Stimulated activated memory B cell treated with anti-CD40 and anti-IgM and Interleukin-4, amounts not matched to agents 10 μg/mL and 1 μg/mL and 100 μg/mL, for 72 hours (primary cell): ENCODE measurements around the gene LINGO1.

Source experiments
- ATAC-seq: fragments of 150-1000 bp; cut with Tn5 transposase; 2 replicates; pipeline ENCODE4 v1.10.0; 2021
- H3K27ac Mint-ChIP-seq: one replicate; pipeline ENCODE4 v1.8.0; 2022; ENCODE audit warnings: mild to moderate bottlenecking, mixed read lengths
- H3K27me3 Mint-ChIP-seq: one replicate; pipeline ENCODE4 v1.8.0; 2022; ENCODE audit warnings: mixed read lengths
- H3K36me3 Mint-ChIP-seq: one replicate; pipeline ENCODE4 v1.8.0; 2022; ENCODE audit warnings: mixed read lengths
- H3K4me1 Mint-ChIP-seq: one replicate; pipeline ENCODE4 v1.8.0; 2022; ENCODE audit warnings: mixed read lengths
- H3K4me3 Mint-ChIP-seq: one replicate; pipeline ENCODE4 v1.8.0; 2022; ENCODE audit warnings: mild to moderate bottlenecking, moderate library complexity, mixed read lengths
- H3K9me3 Mint-ChIP-seq: one replicate; pipeline ENCODE4 v1.8.0; 2022; ENCODE audit warnings: mixed read lengths

The LINGO1 gene, protein sequence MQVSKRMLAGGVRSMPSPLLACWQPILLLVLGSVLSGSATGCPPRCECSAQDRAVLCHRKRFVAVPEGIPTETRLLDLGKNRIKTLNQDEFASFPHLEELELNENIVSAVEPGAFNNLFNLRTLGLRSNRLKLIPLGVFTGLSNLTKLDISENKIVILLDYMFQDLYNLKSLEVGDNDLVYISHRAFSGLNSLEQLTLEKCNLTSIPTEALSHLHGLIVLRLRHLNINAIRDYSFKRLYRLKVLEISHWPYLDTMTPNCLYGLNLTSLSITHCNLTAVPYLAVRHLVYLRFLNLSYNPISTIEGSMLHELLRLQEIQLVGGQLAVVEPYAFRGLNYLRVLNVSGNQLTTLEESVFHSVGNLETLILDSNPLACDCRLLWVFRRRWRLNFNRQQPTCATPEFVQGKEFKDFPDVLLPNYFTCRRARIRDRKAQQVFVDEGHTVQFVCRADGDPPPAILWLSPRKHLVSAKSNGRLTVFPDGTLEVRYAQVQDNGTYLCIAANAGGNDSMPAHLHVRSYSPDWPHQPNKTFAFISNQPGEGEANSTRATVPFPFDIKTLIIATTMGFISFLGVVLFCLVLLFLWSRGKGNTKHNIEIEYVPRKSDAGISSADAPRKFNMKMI

DNA sequence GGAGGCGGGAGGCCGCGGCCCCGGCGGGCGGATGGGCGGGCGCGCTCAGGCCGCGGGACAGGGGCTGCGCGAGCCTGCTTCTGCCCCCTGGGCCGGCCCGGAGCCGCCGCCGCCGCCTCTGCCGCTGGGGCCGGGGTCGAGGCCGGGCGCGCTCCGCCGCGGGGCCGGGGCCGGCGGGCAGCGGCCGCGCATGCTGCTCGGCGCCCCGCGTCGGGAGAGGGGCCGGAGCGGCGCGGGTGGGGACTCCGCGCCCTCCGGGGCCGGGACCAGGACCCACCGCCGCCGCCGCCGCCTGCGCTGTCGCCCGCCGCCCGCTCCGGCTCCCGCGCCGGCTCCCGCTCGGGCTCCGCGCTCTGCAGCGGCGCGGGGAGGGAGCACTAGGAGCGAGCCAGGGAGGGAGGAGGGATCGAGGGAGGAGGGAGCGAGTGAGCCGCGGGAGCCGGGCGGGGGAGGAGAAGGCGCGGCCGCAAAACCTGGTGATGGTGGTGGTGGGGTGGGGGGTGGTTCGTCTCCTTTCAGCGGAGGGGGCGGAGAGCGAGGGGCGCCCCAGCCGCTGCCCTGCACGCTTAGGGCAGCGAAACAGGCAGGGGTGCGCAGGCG, at the start of gene LINGO1:
TSS of gene LINGO1 (minus strand) at position 379 of the 600 bp plus-strand sequence. CDS start 597 bp downstream, outside the sequence.
- no peaks in the 10 kb centered on the region for H3K36me3 Mint-ChIP-seq
- no peak for ATAC-seq
- peak within 1 kb of the TSS; percentile 63 for H3K4me3 Mint-ChIP-seq
- no peak within 1 kb of the TSS for H3K27ac Mint-ChIP-seq
- peaks cover 14% of the 10 kb centered on the region for H3K4me1 Mint-ChIP-seq
- peaks cover 79% of the 10 kb centered on the region for H3K27me3 Mint-ChIP-seq
- H3K9me3 Mint-ChIP-seq: no peaks in the 10 kb centered on the region

DNA sequence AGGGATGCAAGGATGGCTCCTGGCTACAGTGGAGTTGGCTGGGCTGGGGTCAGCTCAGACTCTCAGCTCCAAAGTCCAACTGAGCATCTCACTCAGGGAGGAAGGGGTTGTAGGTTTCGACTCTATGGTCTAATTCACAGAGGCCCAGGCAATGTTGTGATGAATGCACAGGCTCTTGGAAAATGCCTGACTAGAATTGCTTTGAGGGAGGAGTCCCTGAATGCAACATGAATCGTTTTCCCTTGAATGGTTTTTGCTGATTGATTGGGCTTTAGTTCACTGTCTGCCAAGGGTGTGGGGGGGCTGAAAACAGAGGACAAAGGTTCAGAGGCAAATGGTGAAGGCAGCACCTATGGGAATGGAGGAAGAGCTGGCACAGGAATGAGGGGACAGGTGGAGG, 48.6 kb upstream of the LINGO1 start:
- peaks cover 43% of the 10 kb centered on the region for H3K27me3 Mint-ChIP-seq
- no peak overlapping the region for H3K4me3 Mint-ChIP-seq
- H3K27ac Mint-ChIP-seq: no peak overlapping the region
- no peaks in the 10 kb centered on the region for H3K4me1 Mint-ChIP-seq
- H3K9me3 Mint-ChIP-seq: no peaks in the 10 kb centered on the region
- H3K36me3 Mint-ChIP-seq: no peaks in the 10 kb centered on the region
- ATAC-seq: no peak

DNA sequence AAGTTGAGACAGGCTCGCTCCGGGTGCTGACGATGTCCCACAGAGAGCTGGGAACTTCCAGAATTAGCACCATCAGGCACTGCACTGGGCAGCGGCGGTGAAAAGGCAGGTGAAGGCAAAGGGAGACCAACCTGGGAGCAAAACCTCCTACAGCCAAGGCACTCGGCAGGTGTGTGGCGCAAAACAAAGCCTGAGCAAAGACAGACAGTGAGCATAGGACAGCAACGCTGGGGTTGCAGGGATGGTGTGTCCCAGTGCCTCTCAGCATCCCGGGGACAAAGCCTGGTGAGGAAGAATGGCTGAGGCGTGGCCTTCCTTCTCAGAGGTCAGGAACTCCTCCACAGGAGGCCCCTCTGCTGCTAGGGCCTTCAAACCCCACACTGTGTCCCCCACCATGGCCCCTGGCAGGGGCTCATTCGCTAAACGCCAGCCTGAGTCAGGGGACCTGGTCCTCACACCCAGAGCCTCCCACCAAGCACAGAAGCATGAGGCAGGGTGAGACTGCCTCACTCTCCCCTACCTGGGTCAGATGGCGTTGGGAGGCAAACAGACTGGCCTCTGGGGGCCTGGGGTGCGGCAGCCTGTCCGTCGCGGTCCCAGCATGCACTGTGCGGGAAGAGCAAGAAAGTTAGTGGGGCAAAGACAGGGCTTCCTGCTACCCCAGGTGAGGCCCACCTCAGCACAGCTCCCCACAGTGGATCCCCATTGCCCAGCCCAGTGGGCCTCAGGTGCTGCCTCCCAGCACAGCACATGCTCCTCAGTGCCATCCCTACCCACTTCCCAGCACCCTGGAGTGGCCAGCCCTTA, 44.1 kb upstream of the LINGO1 start:
- Mint-ChIP-seq H3K4me1 (no peaks in the 10 kb centered on the region), H3K4me3 (no peak overlapping the region), H3K27ac (no peak overlapping the region), H3K9me3 (no peaks in the 10 kb centered on the region), H3K27me3 (peaks cover 26% of the 10 kb centered on the region), H3K36me3 (no peaks in the 10 kb centered on the region)
- ATAC-seq: peak; percentile 17

DNA sequence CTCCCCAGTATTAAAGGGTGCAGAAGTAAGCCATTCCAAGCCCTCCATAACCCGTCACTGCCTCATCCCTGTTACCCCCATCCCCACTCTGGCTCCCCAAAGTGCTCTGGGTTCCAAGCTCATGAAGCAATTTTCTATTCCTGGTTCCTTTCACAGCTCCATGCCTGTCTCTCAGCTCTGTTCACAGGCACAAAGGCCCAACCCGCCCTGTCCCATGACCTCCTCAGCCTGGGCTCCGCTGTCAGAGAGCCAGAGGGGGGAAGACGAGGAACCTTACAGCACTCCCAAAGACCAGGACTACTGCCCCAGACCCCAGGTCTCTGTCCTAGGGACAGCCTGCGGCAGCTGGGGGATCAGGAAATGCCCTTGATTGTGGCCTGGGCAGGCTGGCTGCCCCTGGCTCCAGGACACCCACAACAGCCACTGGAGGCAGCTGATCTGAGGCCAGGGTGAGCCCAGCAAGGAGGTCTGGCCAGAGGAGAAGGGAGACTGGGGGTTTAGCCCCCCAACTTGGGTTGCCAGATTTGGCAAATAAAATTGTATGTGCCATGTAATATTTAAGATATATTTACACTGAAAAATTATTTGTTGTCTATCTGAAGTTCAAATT, 43.2 kb upstream of the LINGO1 start:
- H3K4me3 Mint-ChIP-seq: no peak overlapping the region
- no peak overlapping the region for H3K27ac Mint-ChIP-seq
- no peaks in the 10 kb centered on the region for H3K9me3 Mint-ChIP-seq
- H3K36me3 Mint-ChIP-seq: no peaks in the 10 kb centered on the region
- peaks cover 24% of the 10 kb centered on the region for H3K27me3 Mint-ChIP-seq
- ATAC-seq: no peak
- H3K4me1 Mint-ChIP-seq: no peaks in the 10 kb centered on the region

- Mint-ChIP-seq H3K27me3 (peaks cover 34% of the 10 kb centered on the region), H3K9me3 (no peaks in the 10 kb centered on the region), H3K4me1 (no peaks in the 10 kb centered on the region), H3K4me3 (no peak overlapping the region), H3K36me3 (no peaks in the 10 kb centered on the region), H3K27ac (no peak overlapping the region)
- no peak for ATAC-seq
Measured at GRCh38 chr15:77674327-77674726, 41.6 kb upstream of the LINGO1 start.

GRCh38 chr15:77673866-77674265, 41.2 kb upstream of the LINGO1 start:
- no peaks in the 10 kb centered on the region for H3K4me1 Mint-ChIP-seq
- ATAC-seq: no peak
- H3K4me3 Mint-ChIP-seq: no peak overlapping the region
- no peak overlapping the region for H3K27ac Mint-ChIP-seq
- H3K27me3 Mint-ChIP-seq: peaks cover 36% of the 10 kb centered on the region
- no peaks in the 10 kb centered on the region for H3K36me3 Mint-ChIP-seq
- H3K9me3 Mint-ChIP-seq: no peaks in the 10 kb centered on the region

DNA sequence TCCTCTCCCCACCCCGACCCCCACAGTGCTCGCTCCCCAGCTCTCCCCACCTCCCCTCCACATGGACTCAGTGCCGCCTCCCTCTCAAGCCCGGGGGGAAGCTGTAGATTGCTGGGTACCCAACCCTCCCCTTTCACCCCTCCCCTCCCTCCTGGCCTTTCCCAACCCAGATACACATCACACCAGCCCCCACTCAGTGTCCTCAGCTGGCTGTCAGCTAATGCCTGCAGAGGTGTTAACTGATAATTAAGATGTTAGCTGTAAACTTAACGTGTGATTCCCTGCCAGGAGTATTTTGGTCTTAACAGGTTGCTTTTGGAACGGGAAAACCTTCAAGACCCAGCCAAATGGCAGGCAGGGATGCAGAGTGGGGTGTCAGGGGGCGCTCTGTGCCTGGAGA, 39.4 kb upstream of the LINGO1 start:
- H3K27ac Mint-ChIP-seq: no peak overlapping the region
- H3K4me3 Mint-ChIP-seq: no peak overlapping the region
- no peaks in the 10 kb centered on the region for H3K4me1 Mint-ChIP-seq
- peaks cover 35% of the 10 kb centered on the region for H3K27me3 Mint-ChIP-seq
- H3K36me3 Mint-ChIP-seq: no peaks in the 10 kb centered on the region
- no peaks in the 10 kb centered on the region for H3K9me3 Mint-ChIP-seq
- no peak for ATAC-seq

DNA sequence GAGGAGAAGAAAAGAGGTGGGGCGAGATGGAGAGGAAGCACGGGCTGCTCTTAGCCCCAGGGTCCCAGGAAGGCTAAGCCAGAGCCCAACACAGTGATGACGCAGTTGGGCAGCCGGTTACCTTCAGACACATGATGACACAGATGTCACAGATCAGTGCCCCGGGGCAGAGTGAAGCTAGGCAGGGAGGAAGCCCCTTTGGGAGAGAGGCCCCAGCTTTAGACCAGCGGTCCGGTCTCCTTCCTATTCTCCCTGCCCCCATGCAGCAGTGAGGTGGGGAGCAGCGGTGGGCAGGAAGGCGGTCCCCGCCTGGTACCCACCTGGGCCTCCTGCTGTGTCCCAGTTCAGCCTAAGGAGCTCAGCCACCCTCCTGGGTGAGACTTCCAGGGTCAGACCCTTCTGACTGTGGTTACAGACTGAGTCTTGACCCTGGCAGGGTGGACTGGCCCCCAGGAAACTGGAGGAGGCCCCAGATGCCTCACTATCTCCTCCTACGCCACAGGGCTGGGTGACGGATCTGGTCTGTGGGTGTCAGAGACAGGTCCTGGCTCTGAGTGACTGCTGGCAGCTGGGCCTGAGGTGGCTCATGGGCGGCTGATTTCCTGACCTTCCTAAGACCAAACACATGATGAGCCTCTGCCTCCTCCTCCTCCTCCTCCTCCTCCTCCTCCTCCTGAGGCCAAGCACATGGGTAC, 38.8 kb upstream of the LINGO1 start:
- H3K27me3 Mint-ChIP-seq: peaks cover 35% of the 10 kb centered on the region
- no peaks in the 10 kb centered on the region for H3K9me3 Mint-ChIP-seq
- no peak overlapping the region for H3K4me3 Mint-ChIP-seq
- no peaks in the 10 kb centered on the region for H3K4me1 Mint-ChIP-seq
- no peak for ATAC-seq
- H3K27ac Mint-ChIP-seq: no peak overlapping the region
- H3K36me3 Mint-ChIP-seq: no peaks in the 10 kb centered on the region

- Mint-ChIP-seq H3K9me3 (no peaks in the 10 kb centered on the region), H3K27ac (no peak overlapping the region), H3K27me3 (peaks cover 43% of the 10 kb centered on the region), H3K4me1 (no peaks in the 10 kb centered on the region), H3K36me3 (no peaks in the 10 kb centered on the region), H3K4me3 (no peak overlapping the region)
- no peak for ATAC-seq
Measured at GRCh38 chr15:77670558-77671361, 38.0 kb upstream of the LINGO1 start.

- ATAC-seq: no peak
- Mint-ChIP-seq H3K9me3 (no peaks in the 10 kb centered on the region), H3K27ac (no peak overlapping the region), H3K4me1 (no peaks in the 10 kb centered on the region), H3K36me3 (no peaks in the 10 kb centered on the region), H3K4me3 (no peak overlapping the region), H3K27me3 (peaks cover 49% of the 10 kb centered on the region)
Measured at GRCh38 chr15:77669896-77670295, 37.2 kb upstream of the LINGO1 start.

DNA sequence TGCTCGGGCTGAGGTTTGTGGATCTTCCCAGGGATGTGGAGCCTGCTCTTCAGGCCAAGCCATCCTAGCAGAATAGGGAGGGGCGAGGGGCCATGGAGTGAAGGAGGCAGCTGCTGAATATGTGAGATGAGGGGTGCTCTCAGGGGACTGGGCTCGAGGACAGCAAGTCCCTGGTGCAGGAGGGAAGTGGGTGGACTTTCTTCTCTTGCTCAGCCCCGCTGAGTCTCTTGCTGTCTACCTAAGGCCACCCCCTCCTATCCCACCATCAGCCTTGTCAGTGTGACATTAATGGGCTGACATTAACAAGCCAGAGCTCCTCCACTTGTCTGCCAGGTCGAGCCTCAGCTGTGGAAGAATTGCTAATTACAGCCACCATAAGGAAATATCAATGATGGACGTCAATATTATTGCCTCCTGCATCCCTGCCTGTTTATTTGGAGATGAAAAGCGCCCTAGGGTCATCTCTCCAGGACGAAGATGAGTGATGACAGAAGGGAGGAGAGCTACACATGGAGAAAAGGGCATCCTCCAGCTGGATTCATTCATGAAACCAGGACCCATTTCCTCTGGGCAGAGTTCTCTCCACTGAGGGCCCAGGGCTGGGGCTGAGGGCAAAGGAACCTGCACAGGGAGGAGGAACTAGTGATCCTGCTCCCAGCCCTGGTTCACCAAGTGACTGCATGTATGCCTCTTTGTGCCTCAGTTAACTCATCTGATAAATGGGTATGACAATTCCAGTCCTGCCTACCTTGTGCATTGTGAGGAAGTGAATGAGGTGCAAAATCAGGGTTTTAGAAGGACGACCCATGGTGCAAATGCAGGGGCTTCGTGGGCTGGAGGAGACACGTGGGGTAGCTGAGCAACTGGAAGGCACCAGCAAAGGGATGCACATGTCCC, 34.9 kb upstream of the LINGO1 start:
- no peak overlapping the region for H3K27ac Mint-ChIP-seq
- peaks cover 49% of the 10 kb centered on the region for H3K27me3 Mint-ChIP-seq
- no peak for ATAC-seq
- no peaks in the 10 kb centered on the region for H3K36me3 Mint-ChIP-seq
- no peaks in the 10 kb centered on the region for H3K4me1 Mint-ChIP-seq
- no peak overlapping the region for H3K4me3 Mint-ChIP-seq
- no peaks in the 10 kb centered on the region for H3K9me3 Mint-ChIP-seq

GRCh38 chr15:77666296-77666660, 33.6 kb upstream of the LINGO1 start:
- ATAC-seq: no peak
- no peaks in the 10 kb centered on the region for H3K36me3 Mint-ChIP-seq
- peaks cover 47% of the 10 kb centered on the region for H3K27me3 Mint-ChIP-seq
- H3K9me3 Mint-ChIP-seq: no peaks in the 10 kb centered on the region
- no peak overlapping the region for H3K27ac Mint-ChIP-seq
- H3K4me1 Mint-ChIP-seq: no peaks in the 10 kb centered on the region
- H3K4me3 Mint-ChIP-seq: no peak overlapping the region
